Stimulated activated CD4-positive, alpha-beta T cell treated with anti-CD3 and anti-CD28 coated beads, Interleukin-4, amount 100 ng/mL, for 48 hours (primary cell): ENCODE results near the gene RPL7A.
"Not testable (repeated sequence)": the region's sequence is repeated elsewhere in the genome, so short reads cannot be mapped to it uniquely, and the experiment has no call there.

Experiments
- DNase-seq, 2 donors: peaks; one replicate each; pipeline ENCODE4 v3.0.0-alpha.2; 2020; ENCODE audit warnings: low read depth in 2 of 2

RPL7A gene

DNA sequence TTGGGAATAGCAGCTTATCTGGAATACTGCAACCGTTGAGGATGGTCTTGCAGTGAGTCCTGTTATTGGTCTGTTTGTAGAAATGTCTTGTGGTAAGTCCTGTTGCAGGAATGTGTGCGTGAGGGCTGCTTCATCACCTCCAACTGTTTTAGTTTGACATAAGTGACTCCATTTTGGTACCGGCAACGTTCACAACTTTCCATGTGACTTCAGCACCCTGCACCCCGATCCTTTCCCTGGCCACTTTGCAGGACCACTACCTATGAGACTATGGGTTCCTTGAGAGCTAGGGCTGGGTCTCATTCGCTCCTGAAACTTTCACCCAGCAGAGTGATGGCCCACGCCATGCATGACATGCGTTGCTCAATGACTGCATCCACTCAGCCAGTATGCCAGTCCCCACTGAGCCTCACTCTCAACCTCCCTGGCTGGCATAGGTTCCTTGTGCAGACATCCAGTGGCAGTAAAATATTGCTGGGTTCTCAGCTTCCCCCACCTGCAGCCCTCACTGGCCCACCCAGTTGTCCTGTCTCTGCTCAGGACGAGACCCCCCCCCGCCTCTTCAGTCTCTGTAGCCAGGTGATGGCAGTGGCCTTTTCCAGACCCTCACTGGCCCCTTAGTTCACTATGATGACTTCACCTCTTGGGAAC is 20.1 kb upstream of the RPL7A start:
- DNase-seq = no peak

GRCh38 chr9:133329306-133330156 is 18.5 kb upstream of the RPL7A start:
- not testable (repeated sequence) for DNase-seq

GRCh38 chr9:133331221-133331620 is 16.8 kb upstream of the RPL7A start:
- DNase-seq = no peak

DNA sequence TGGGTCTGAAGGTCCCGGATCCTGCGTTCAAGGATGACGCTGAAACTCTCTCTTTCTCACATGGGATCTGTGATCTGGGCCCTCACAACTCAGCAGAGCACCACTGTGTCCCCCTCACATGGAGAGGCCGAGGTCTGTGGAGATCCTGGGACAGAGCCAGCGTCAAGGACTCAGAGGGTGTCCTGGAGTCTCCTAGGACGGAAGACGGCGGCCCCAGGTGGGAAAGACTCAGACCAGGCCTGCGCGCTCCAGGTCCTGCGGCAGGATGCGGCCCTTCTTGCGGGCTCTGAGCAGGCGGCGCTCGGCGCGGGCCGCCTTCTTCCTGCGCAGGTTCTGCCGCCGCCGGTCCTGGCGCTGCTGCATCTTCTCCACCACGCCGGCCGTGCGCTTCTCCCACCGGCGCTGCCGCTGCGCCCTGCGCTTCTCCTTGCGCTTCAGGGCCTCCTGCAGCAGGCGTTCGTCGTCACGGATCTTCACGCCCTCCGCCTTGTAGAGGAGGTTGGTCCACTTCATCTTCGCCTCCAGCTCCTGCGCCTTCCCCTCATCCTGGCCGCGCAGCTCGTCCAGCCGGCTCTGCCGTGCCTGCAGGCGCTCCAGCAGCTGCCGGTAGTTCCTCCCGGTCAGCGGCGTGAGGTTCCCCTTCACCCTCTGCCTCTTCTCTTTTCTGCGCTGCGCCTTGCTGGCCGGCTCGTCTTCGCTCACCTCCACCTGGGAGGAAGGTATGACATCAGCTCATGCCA is 16.2 kb upstream of the RPL7A start:
- DNase-seq = no peak

DNA sequence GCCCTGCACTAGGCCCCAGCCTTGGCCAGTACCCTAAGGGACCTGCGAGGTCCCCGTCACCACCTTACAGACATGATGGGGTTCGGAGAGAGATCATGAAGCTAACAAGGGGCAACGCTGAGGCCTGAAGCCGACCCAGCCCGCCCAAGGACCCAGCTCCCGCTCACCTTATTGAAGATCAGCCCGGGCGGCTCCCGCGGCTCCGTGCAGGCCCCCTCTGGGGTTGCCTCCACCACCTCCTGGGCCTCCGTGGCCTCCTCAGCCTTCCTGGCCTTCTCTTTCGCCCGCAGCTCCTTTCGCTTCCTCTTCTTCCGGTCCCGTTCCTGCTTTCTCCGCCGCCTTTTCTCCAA is 15.7 kb upstream of the RPL7A start:
- no peak for DNase-seq

- no peak for DNase-seq
These were observed 15.0 kb upstream of the RPL7A start for GRCh38 chr9:133333011-133333410.

DNA sequence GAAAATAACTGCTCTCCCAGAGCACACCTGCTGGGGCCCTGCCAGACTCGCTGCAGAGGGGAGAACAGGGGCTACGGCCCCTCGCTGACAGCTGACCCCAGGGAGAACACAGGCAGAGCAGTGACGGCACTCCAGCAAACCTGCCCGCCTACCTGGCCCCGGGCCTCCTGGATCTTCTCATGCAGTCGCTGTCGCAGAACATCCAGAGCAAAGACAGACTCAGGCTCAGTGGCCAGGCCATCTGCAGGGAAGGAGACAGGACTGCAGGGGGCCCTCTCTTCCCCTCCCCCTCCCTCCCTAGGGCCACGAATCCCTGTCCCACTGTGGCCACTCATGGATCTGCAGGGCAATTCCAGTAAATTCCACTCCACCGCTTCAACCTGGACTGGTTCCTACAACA is 14.5 kb upstream of the RPL7A start:
- DNase-seq = no peak

- no peak for DNase-seq
These were observed 13.9 kb upstream of the RPL7A start for GRCh38 chr9:133334161-133334560.

- DNase-seq = not testable (repeated sequence)
These were observed 13.1 kb upstream of the RPL7A start for GRCh38 chr9:133334888-133335287.

DNA sequence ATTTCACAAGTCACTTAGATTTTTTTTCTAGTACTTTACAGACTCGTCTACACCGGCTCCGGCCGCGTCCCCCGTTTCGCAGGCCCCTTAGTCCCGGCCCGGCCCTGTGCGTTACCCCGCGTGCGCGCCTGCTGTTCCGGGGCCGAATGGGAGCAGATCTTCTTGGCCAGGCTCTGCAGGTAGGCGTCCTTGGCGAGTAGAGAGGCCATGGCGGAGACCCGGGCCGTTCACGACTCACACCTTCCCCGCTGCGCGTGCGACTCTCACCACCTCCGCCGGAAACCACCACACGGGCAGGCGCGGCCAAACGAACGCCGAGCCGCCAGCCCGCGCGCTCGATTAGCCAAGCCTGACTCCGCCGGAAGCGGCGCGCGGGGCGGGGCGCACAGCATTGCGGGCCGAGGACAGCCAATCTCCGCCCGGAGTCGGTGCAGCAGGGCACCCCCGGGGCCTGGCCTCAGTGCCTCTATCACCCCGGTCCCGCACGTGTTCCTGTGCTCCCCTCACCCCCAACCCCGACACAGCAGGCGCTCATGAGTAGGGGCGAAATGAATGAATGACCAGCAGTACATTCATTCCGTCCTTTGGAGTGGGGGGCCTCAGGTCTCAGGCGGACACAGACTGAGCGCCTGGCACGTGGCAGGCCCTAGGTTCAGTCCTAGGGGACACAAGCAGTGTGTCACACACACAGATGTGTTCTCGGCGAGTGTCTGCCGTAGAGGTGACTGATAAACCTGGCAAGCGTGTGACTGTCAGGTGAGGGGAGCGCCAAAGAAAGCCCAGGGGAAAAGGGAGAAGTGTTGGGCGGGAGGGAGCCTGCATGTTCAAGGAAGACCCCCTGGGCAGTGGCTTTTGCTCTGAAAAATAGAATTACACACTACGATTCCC is 11.8 kb upstream of the RPL7A start, which contains the start of gene SURF6:
Gene SURF6, minus strand, starts transcription at position 265 of the 888 bp plus-strand sequence. Its CDS starts 56 bp downstream, at position 209.
- DNase-seq = peak; percentile 93

DNA sequence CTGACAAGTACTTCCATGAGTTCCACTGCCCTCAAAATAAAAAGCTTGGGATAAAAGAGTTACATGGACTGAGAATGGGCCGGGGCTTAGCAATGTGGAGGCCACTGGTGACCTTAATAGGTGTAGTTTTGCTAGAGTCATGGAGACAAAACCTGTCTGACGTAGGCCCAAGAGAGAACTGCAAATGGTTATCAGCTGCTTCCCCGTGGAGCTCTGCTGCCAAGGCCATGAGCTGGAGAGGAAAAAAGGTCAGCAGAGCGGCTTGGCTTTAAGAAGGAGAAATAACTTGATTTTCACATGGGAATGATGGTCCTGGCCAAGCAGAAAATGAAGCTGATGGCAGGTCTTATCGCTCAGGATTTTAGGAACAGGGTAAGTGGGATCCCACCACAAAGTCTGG is 8.4 kb upstream of the RPL7A start:
- no peak for DNase-seq

- DNase-seq = no peak
These were observed 7.8 kb upstream of the RPL7A start for GRCh38 chr9:133340256-133340655.

DNA sequence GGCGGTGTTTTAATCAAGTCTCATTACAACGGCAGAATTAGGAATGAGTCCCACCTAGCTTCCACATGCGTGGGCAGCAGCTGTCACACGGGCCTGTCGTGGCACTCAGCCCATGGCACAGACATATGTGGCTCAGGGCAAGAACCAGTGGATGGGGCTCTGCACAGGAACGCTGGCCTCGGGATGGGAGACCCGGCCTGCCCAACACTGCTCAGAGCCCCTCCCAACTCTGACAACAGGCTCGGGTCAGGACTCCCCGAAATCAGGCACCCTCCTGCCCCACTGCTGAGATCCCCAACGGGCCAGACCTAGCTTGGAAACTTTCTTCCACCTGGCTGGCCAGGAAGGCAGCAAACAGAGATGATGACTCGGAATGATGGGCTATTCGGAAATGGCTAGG is 7.1 kb upstream of the RPL7A start:
- no peak for DNase-seq

GRCh38 chr9:133341369-133342068 is 6.5 kb upstream of the RPL7A start:
- DNase-seq = no peak

DNA sequence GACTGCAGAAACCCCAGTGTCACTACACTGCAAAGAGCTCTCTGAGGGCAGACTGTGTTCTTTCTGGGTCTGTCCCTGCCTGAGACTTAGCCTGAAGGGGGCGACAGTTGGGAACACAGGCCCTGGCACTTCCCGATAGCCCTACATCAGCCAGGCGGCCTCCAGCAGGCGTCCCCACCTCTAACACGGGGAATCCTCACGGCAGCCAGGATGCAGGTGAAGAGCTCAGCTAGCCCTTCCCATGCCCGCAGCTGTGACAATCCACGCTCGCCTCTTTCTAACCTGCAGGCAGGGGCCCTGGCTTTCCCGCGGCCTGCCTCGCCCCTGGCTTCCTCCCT is 6.0 kb upstream of the RPL7A start:
- no peak for DNase-seq

DNA sequence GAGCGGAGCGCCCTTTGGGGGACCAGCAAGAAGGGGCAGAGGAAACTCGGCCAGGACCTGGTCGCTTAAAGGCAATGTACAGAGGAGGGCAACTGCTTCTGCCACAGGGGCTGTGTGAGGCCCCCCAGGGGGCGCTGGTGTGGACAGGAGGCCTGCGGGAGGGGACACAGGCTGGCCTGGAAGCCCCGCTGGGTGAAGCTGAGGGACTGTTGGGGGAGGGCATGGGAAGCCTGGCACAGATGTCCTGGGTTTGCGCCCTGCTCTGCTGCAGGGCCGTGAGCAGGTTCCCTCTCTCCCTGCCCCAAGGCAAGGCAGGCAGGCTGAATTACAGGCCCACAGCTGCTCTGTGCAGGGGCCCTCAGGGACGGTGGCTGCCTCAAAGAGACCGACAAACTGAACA is 5.4 kb upstream of the RPL7A start:
- DNase-seq = no peak

- DNase-seq = no peak
These were observed 3.9 kb upstream of the RPL7A start for GRCh38 chr9:133344071-133344470.

GRCh38 chr9:133344979-133345378 is 3.0 kb upstream of the RPL7A start:
- no peak for DNase-seq

DNA sequence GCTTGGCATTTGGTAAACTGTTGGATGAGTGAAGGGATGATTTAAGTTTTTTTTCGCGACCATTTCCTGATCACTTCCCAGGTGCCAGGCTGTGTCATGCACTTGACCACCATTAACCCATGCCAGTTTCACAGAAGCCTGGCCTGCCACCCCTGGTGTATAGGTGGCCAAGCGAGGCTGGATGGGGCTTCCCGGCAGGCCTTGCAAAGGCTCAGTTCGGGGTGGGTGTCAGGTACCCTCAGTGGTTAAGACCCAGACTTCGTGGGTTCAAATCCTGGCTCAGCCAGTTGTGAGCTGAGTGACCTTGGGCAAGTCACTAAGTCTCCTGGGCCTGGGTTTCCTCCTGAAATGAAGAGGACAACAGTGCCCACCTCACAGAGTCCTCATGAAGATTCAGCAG is 2.4 kb upstream of the RPL7A start:
- no peak for DNase-seq

DNA sequence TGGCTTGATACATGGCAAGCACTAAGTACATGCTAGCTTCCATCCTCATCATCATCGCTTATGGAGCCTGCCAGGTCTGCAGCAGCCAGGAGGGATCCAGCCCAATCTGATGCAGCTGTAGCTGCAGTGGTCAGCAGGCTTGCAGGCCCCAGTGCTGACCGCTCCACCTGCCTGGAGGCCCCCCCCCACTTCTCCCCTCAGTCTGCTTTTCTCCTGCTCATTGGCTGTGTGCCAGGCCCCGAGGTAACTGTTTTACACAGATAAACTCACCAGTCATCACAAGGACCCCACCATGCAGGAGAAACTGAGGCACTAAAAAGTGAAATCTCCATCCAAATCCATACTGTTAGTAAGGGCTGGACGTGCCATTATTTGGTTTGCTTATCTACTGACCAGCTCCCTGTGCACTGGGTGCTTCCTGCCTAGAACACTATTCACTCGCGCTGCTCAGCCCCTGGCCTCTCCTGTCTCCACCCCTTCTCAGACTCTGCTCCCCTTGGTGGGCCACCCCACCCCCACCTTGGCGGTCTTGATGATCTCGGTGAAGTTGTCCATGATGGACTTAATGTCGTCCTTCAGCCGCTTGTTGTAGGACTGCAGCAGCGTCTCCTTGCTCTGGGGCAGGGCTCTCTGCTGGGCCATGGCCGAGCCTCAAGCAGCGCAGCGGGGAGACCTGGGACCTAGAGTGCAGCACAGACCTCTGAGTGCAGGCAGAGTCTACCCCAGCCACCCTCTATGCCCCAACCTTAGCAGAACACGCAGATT is 1.8 kb upstream of the RPL7A start:
- no peak for DNase-seq
